SH-SY5Y (cell line): ENCODE measurements around the gene SLC30A1.

ENCODE experiments used
- GATA2 ChIP-seq: IDR thresholded peaks from 2 replicates; pipeline ENCODE4 v1.6.1; 2011; ENCODE audit warnings: mild to moderate bottlenecking, low read depth, low read length
- GATA3 ChIP-seq: IDR thresholded peaks from 2 replicates; pipeline ENCODE4 v1.6.1; 2011; ENCODE audit warnings: low read depth, mild to moderate bottlenecking, low read length, moderate library complexity

DNA sequence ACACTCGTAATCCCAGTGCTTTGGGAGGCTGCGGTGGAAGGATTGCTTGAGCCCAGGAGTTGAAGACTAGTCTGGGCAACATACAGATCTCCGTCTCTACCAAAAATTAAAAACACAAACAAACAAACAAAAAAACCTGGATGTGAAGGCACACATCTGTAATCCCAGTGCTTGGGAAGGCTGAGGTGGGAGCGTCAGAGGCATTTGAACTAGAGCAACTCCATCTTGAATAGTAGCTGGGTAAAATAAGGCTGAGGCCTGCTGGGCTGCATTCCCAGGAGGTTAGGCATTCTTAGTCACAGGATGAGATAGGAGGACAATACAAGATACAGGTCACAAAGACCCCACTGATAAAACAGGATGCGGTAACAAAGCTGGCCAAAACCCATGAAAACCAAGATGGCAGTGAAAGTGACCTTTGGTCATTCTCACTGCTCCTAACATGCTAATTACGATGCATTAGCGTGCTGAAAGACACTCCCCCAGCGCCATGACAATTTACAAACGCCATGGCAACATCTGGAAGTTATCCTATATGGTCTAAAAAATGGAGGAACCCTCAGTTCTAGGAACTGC, 53.8 kb downstream of the SLC30A1 start:
- TF ChIP-seq GATA2 (no peak), GATA3 (no peak)
